Mesendoderm (in vitro differentiated cells): ENCODE measurements around the gene MRLN.
"Not testable (repeated sequence)": the region's sequence is repeated elsewhere in the genome, so short reads cannot be mapped to it uniquely, and the experiment has no call there.

Experiments
- DNase-seq: peaks from one replicate; pipeline ENCODE4 v3.0.0; 2013
- H2AK5ac ChIP-seq: 2 replicates; pipeline ENCODE4 v1.6.1; 2013; ENCODE audit warnings: low read length, inconsistent platforms
- H2BK120ac ChIP-seq: 2 replicates; pipeline ENCODE4 v1.6.1; 2013; ENCODE audit warnings: low read depth, mild to moderate bottlenecking, low read length, moderate library complexity, mixed read lengths
- H2BK15ac ChIP-seq: replicated peaks from 2 replicates; pipeline ENCODE4 v1.6.1; 2013; ENCODE audit warnings: low read depth, mild to moderate bottlenecking, moderate library complexity
- H2BK5ac ChIP-seq: 2 replicates; pipeline ENCODE4 v1.6.1; 2013; ENCODE audit warnings: low read length, inconsistent platforms
- H3K18ac ChIP-seq: 2 replicates; pipeline ENCODE4 v1.6.1; 2013; ENCODE audit warnings: mild to moderate bottlenecking, low read length, mixed read lengths
- H3K23ac ChIP-seq: one replicate; pipeline ENCODE4 v1.6.1; 2013; ENCODE audit warnings: low read length
- H3K27ac ChIP-seq: 2 replicates; pipeline ENCODE4 v1.5.1; 2013; ENCODE audit warnings: low read depth, mild to moderate bottlenecking, inconsistent platforms, low read length, moderate library complexity
- H3K27me3 ChIP-seq: 2 replicates; pipeline ENCODE4 v1.6.1; 2013; ENCODE audit warnings: low read length, control low read depth, mild to moderate bottlenecking, inconsistent platforms; ENCODE audit not compliant: insufficient read depth, poor library complexity
- H3K36me3 ChIP-seq: 2 replicates; pipeline ENCODE4 v1.6.1; 2013; ENCODE audit warnings: low read length, inconsistent platforms; ENCODE audit not compliant: control insufficient read depth, insufficient read depth
- H3K4ac ChIP-seq: one replicate; pipeline ENCODE4 v1.6.1; 2013; ENCODE audit warnings: low read depth, mild to moderate bottlenecking, low read length, moderate library complexity
- H3K4me1 ChIP-seq: 2 replicates; pipeline ENCODE4 v1.6.1; 2013; ENCODE audit warnings: low read depth, low read length, inconsistent platforms; ENCODE audit not compliant: control insufficient read depth
- H3K4me2 ChIP-seq: 2 replicates; pipeline ENCODE4 v1.6.1; 2013; ENCODE audit warnings: low read length
- H3K4me3 ChIP-seq: 2 replicates; pipeline ENCODE4 v1.5.1; 2013; ENCODE audit warnings: mild to moderate bottlenecking, low read length
- H3K56ac ChIP-seq: one replicate; pipeline ENCODE4 v1.6.1; 2013; ENCODE audit warnings: low read length
- H3K79me1 ChIP-seq: 2 replicates; pipeline ENCODE4 v1.6.1; 2013; ENCODE audit warnings: low read length, inconsistent platforms
- H3K79me2 ChIP-seq: 2 replicates; pipeline ENCODE4 v1.6.1; 2013; ENCODE audit warnings: mild to moderate bottlenecking, low read length; ENCODE audit not compliant: control insufficient read depth, insufficient read depth
- H3K9ac ChIP-seq: 2 replicates; pipeline ENCODE4 v1.6.1; 2013; ENCODE audit warnings: low read length, inconsistent platforms
- H4K5ac ChIP-seq: one replicate; pipeline ENCODE4 v1.6.1; 2013; ENCODE audit warnings: low read length
- H4K8ac ChIP-seq: one replicate; pipeline ENCODE4 v1.6.1; 2013; ENCODE audit warnings: low read depth, mild to moderate bottlenecking, control low read depth, low read length, moderate library complexity
- WGBS: extraction: QIAGEN DNeasy Blood & Tissue Kit; methylation state at CpG from one replicate; pipeline ENCODE4 v1.1.7; 2013; ENCODE audit warnings: low lambda C conversion rate, missing lambda C conversion rate; ENCODE audit not compliant: insufficient coverage; ENCODE audit errors: extremely low coverage; 5-methylcytosine and 5-hydroxymethylcytosine counted together

MRLN gene

DNA sequence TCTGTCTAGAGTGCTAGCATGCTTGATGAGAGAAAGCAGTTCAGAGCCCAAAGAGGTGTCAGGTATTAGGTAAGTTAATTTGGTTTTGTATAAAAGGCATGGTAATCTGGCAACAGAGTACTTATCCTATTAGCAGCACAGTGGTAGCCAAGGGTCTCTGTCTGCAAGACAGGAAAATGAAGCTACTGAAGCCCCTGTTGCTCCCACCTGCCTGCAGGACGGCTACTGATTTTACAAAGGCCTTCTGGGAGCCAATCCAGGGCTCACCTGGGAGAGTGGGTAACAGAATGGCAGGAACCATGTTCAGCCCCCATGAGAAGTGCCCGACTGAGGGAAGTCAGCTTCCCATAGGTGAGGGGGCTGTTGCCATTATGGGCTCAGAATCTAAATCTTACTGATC is 36.8 kb upstream of the MRLN start:
- H3K27ac ChIP-seq, H3K27me3 ChIP-seq, H2BK5ac ChIP-seq, H2BK15ac ChIP-seq, H3K36me3 ChIP-seq, H3K79me1 ChIP-seq, H3K23ac ChIP-seq, H3K56ac ChIP-seq, H3K18ac ChIP-seq, H3K4me3 ChIP-seq, H3K4me1 ChIP-seq, H4K5ac ChIP-seq, H3K79me2 ChIP-seq, H3K4me2 ChIP-seq, H3K9ac ChIP-seq, H2AK5ac ChIP-seq, H4K8ac ChIP-seq, H3K4ac ChIP-seq, H2BK120ac ChIP-seq: not testable (repeated sequence)
- peak; percentile 5 for DNase-seq
- WGBS, result no CpG with 5 or more reads among the region's 2 CpGs

DNA sequence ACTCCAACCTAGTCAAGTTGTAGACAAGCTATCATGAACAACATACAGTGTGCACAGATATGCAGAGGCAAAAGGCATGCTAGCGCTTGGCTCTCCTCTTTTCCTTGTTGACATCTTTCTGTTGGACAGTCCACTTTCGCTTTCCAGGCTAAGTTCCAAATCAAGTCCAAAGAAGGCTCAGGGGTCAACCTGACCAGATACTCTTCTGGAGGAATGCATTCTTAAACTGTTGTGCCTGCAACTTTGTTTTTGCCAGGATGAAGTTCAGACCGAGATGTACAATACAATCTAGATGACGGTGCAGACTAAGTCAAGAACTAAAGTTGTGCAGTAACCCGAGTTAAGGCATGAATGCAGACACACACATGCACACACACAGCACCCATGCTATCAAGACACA is 35.7 kb upstream of the MRLN start:
- no CpG with 5 or more reads among the region's 5 CpGs for WGBS
- not testable (repeated sequence) for H2BK15ac ChIP-seq, H4K5ac ChIP-seq, H3K36me3 ChIP-seq, H3K4me2 ChIP-seq, H3K27me3 ChIP-seq, H3K27ac ChIP-seq, H2BK5ac ChIP-seq, H2AK5ac ChIP-seq, DNase-seq, H4K8ac ChIP-seq, H2BK120ac ChIP-seq, H3K9ac ChIP-seq, H3K18ac ChIP-seq, H3K4ac ChIP-seq, H3K79me1 ChIP-seq, H3K4me3 ChIP-seq, H3K56ac ChIP-seq, H3K4me1 ChIP-seq, H3K23ac ChIP-seq, H3K79me2 ChIP-seq

DNA sequence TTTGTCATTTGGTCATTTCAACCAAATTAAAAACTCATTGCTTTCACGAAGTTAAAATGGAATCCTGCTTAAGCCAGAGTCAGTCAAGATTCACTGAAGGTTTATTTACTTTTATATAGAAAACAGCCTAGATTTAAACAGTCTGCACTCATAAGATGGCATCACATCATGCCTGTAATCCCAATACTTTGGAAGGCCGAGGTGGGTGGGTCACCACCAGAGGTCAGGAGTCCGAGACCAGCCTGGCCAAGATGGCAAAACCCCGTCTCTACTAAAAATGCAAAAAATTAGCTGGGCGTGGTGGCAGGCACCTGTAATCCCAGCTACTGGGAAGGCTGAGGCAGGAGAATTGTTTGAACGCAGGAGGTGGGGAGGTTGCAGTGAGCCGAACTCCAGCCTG is 33.8 kb upstream of the MRLN start:
- H3K9ac ChIP-seq, DNase-seq, H3K27ac ChIP-seq, H3K36me3 ChIP-seq, H3K4me2 ChIP-seq, H3K56ac ChIP-seq, H2BK5ac ChIP-seq, H2BK120ac ChIP-seq, H4K8ac ChIP-seq, H3K18ac ChIP-seq, H3K4me1 ChIP-seq, H3K4ac ChIP-seq, H2BK15ac ChIP-seq, H3K79me2 ChIP-seq, H3K79me1 ChIP-seq, H3K4me3 ChIP-seq, H4K5ac ChIP-seq, H3K23ac ChIP-seq, H2AK5ac ChIP-seq, H3K27me3 ChIP-seq: not testable (repeated sequence)
- WGBS, result no CpG with 5 or more reads among the region's 7 CpGs

DNA sequence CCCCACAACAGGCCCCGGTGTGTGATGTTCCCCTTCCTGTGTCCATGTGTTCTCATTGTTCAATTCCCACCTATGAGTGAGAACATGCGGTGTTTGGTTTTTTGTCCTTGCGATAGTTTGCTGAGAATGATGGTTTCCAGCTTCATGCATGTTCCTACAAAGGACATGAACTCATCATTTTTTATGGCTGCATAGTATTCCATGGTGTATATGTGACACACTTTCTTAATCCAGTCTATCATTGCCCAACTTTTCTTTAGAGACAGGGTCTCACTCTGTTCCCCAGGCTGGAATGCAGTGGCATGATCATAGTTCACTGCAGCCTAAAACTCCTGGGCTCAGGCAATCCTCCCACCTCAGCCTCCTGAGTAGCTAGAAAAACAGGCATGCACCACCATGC is 32.2 kb upstream of the MRLN start:
- not testable (repeated sequence) for H2BK5ac ChIP-seq, H2AK5ac ChIP-seq, H3K18ac ChIP-seq, H3K4ac ChIP-seq, H3K9ac ChIP-seq, H2BK15ac ChIP-seq, H3K23ac ChIP-seq, H3K79me2 ChIP-seq, H3K4me3 ChIP-seq, H2BK120ac ChIP-seq, H3K56ac ChIP-seq, H3K79me1 ChIP-seq, DNase-seq, H4K5ac ChIP-seq, H3K4me2 ChIP-seq, H3K27me3 ChIP-seq, H3K4me1 ChIP-seq, H4K8ac ChIP-seq, H3K36me3 ChIP-seq, H3K27ac ChIP-seq
- WGBS, result no CpG with 5 or more reads among the region's 3 CpGs

DNA sequence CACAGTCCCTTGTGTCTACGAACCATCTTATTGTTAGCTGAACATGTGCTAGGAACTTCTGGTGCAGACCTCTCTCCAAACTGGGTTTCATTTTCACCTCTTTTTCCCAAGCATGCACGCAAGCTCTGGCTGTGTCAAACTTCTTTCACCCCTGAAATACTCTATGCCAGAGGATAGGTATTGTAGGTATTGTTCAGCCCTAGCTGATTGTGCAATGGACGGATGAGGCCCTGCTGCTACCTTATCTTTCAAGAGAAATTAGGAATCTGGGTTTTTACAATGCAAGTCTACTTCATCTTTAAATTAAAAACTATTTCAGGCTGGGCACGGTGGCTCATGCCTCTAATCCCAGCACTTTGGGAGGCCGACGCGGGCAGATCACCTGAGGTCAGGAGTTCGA is 28.3 kb upstream of the MRLN start:
- H3K36me3 ChIP-seq, result no peaks in the 10 kb centered on the region
- no peaks in the 10 kb centered on the region for H3K79me1 ChIP-seq
- WGBS, result no CpG with 5 or more reads among the region's 8 CpGs
- no peak overlapping the region for H2BK120ac ChIP-seq
- H2BK5ac ChIP-seq, result no peak overlapping the region
- no peak overlapping the region for H3K4me3 ChIP-seq
- no peak overlapping the region for H3K23ac ChIP-seq
- H2BK15ac ChIP-seq, result no peak overlapping the region
- no peak overlapping the region for H2AK5ac ChIP-seq
- H4K8ac ChIP-seq, result no peak overlapping the region
- no peaks in the 10 kb centered on the region for H3K79me2 ChIP-seq
- H4K5ac ChIP-seq, result no peak overlapping the region
- H3K4me2 ChIP-seq, result no peak overlapping the region
- no peak overlapping the region for H3K18ac ChIP-seq
- H3K4me1 ChIP-seq, result no peaks in the 10 kb centered on the region
- H3K9ac ChIP-seq, result no peak overlapping the region
- H3K56ac ChIP-seq, result no peak overlapping the region
- H3K27ac ChIP-seq, result no peak overlapping the region
- no peak for DNase-seq
- no peak overlapping the region for H3K4ac ChIP-seq
- no peaks in the 10 kb centered on the region for H3K27me3 ChIP-seq

DNA sequence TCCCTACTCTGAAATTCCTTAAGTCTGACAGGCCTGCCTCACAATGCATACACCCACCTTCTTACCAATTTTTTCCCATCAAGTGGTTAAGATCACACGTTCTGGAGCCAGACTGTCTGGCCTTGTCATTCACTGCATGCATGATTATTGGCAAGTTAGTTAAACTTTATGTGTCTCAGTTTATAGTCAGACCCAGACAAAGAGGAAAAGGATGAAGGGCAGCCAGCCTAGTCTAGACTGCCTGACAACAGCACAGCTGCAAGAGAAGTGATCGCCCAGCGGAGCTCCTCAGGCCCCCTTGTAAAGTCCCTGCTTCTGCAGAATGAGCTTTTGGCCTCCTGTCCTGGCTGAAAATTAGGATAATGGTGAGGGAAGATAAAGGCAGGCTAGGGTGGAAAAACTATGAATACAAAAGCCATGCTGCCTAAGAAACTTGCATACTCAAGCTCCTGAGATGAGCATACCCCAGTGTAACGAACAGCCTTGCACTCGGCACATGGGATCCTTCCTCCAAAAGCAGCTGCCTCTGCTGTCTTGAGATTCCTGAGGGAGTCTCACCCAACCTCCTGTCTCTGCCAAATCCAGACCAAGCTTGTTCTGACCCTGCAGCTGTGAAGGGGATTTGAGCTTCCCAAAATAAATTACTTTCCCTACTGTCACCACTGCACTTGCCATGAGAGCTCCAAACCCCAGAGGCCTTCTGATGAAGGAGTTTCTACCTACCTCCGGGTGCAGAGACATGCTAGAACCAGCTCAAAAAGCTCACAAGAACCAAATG is 26.7 kb upstream of the MRLN start:
- H3K27ac ChIP-seq, result no peak overlapping the region
- H3K36me3 ChIP-seq, result no peaks in the 10 kb centered on the region
- no peak overlapping the region for H4K8ac ChIP-seq
- H2BK5ac ChIP-seq, result no peak overlapping the region
- H3K9ac ChIP-seq, result no peak overlapping the region
- H3K4me2 ChIP-seq, result no peak overlapping the region
- H3K27me3 ChIP-seq, result no peaks in the 10 kb centered on the region
- no peak overlapping the region for H3K4me3 ChIP-seq
- no peak for DNase-seq
- H3K4ac ChIP-seq, result no peak overlapping the region
- no peak overlapping the region for H3K18ac ChIP-seq
- no peaks in the 10 kb centered on the region for H3K4me1 ChIP-seq
- WGBS, result no CpG with 5 or more reads among the region's 6 CpGs
- H3K79me2 ChIP-seq, result no peaks in the 10 kb centered on the region
- H3K79me1 ChIP-seq, result no peaks in the 10 kb centered on the region
- H2BK15ac ChIP-seq, result no peak overlapping the region
- no peak overlapping the region for H3K23ac ChIP-seq
- H2BK120ac ChIP-seq, result no peak overlapping the region
- H4K5ac ChIP-seq, result no peak overlapping the region
- no peak overlapping the region for H2AK5ac ChIP-seq
- H3K56ac ChIP-seq, result no peak overlapping the region
